ENCODE results near the gene TIPARP.

The TIPARP gene

DNA sequence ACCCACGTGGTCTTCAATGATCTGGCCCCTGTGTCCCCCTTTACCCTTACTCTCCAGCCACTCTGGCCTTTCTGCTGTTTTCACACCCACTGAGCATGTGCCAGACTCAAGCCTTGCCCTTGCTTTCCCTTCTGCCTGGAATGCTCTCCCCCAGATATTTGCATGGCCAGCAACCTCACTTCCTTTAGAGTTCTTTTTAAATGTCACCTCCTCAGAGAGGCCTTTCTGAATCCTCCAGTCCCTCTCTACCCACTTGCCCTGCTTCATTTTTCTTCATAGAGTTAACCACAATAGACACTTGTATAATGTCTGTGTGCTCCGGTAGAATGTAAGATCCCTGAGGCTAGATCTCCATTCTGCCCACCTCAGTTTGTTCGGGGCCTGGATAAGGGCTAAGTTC, 39.4 kb upstream of the TIPARP start:
- H3K36me3 ChIP-seq (ENCODE audit: control insufficient read depth, insufficient read depth, low read length) = no peaks in the 10 kb centered on the region
- no peak overlapping the region for H3K4me3 ChIP-seq (ENCODE audit: extremely low read depth, insufficient read depth, low read length, poor library complexity, severe bottlenecking)
- H3K4me1 ChIP-seq (ENCODE audit: control insufficient read depth, insufficient read depth, low read length, poor library complexity, severe bottlenecking) = peaks cover 8% of the 10 kb centered on the region
- H3K9me3 ChIP-seq (ENCODE audit: control insufficient read depth, low read length) = no peaks in the 10 kb centered on the region
- no peak overlapping the region for H3K27ac ChIP-seq (ENCODE audit: low read depth, low read length, severe bottlenecking)
- 89% methylated on average over 2 of the region's 3 CpGs; no CpG with 5 or more reads in 1 of the 2 experiments for WGBS, 2 experiments (ENCODE audit: insufficient coverage in 2 of 2)

DNA sequence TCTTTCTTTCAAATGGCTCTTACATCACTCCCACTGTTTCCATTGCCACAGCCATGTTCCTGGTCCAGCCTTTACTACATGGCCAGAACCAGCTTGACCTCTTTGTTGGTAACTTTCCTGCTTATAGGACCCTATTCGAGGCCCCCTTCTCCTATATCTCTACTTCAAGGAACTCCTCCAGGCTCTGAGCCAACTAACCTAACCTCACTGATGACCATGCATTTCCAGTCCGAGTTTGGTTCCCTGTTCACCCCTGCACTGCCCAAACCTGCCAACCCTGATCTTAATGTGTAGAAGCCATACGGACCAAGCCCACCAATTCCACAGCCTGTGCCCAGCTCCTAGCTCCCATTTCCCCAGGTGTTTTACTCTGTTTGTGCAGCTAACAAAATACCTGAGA, 38.4 kb upstream of the TIPARP start:
- Histone ChIP-seq H3K9me3 (ENCODE audit: control insufficient read depth, low read length) (no peaks in the 10 kb centered on the region), H3K4me3 (ENCODE audit: extremely low read depth, insufficient read depth, low read length, poor library complexity, severe bottlenecking) (no peak overlapping the region), H3K36me3 (ENCODE audit: control insufficient read depth, insufficient read depth, low read length) (no peaks in the 10 kb centered on the region), H3K4me1 (ENCODE audit: control insufficient read depth, insufficient read depth, low read length, poor library complexity, severe bottlenecking) (peaks cover 4% of the 10 kb centered on the region), H3K27ac (ENCODE audit: low read depth, low read length, severe bottlenecking) (no peak overlapping the region)
- WGBS, 2 experiments (ENCODE audit: insufficient coverage in 2 of 2) = 81 to 91% methylated on average over 2 of the region's 3 CpGs

DNA sequence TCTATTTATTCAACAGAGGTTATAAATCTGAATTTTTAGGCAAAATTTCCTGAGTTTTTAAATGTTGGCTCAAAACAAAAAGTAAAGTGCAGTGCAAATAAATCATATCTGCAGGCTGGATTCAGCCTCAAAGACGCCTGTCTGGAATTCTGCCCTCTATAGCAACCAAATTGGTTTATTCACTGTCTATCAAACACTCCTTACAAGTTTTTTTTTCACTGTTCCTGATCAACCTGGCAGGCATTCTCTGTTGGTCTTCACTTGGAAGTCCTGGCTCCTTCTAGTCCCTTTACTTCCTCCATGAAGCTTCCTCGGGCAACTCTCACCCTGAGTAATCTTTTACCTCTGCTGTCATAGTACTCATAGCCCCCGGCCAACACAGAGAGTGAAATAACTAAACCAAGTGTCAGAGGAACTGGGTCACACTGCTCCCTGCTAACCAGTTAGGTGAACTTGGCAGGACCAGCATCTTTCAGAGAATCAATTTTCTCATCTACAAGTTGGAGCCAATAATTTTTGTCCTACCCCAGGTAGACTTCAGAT, 36.8 kb upstream of the TIPARP start:
- 57 to 78% methylated on average over 3 of the region's 3 CpGs for WGBS, 2 experiments (ENCODE audit: insufficient coverage in 2 of 2)
- Histone ChIP-seq H3K4me3 (ENCODE audit: extremely low read depth, insufficient read depth, low read length, poor library complexity, severe bottlenecking) (no peak overlapping the region), H3K36me3 (ENCODE audit: control insufficient read depth, insufficient read depth, low read length) (no peaks in the 10 kb centered on the region), H3K9me3 (ENCODE audit: control insufficient read depth, low read length) (no peaks in the 10 kb centered on the region), H3K4me1 (ENCODE audit: control insufficient read depth, insufficient read depth, low read length, poor library complexity, severe bottlenecking) (peaks cover 4% of the 10 kb centered on the region), H3K27ac (ENCODE audit: low read depth, low read length, severe bottlenecking) (no peak overlapping the region)

DNA sequence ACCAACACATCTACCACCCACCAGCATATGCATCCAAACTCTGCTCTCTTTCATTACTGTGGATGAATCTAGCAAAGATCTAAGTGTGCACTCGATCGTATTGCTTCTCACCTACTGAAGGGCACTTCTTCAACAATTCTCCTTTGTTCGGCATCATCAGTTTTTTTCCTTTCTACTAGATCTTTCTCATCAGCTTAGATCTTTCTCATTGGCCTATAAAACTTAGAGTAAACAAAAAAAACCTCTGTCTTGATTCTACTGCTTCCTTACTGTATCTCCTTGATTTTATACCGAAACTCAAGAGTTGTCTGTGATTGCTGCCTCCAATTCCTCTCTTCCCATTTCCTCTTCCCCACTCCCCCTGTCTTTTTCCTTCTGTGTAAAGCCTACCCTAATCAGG, 36.1 kb upstream of the TIPARP start:
- H3K9me3 ChIP-seq (ENCODE audit: control insufficient read depth, low read length) = no peaks in the 10 kb centered on the region
- H3K4me1 ChIP-seq (ENCODE audit: control insufficient read depth, insufficient read depth, low read length, poor library complexity, severe bottlenecking) = peaks cover 10% of the 10 kb centered on the region
- no peaks in the 10 kb centered on the region for H3K36me3 ChIP-seq (ENCODE audit: control insufficient read depth, insufficient read depth, low read length)
- 80 to 100% methylated on average over 3 of the region's 4 CpGs for WGBS, 2 experiments (ENCODE audit: insufficient coverage in 2 of 2)
- no peak overlapping the region for H3K27ac ChIP-seq (ENCODE audit: low read depth, low read length, severe bottlenecking)
- H3K4me3 ChIP-seq (ENCODE audit: extremely low read depth, insufficient read depth, low read length, poor library complexity, severe bottlenecking) = no peak overlapping the region

DNA sequence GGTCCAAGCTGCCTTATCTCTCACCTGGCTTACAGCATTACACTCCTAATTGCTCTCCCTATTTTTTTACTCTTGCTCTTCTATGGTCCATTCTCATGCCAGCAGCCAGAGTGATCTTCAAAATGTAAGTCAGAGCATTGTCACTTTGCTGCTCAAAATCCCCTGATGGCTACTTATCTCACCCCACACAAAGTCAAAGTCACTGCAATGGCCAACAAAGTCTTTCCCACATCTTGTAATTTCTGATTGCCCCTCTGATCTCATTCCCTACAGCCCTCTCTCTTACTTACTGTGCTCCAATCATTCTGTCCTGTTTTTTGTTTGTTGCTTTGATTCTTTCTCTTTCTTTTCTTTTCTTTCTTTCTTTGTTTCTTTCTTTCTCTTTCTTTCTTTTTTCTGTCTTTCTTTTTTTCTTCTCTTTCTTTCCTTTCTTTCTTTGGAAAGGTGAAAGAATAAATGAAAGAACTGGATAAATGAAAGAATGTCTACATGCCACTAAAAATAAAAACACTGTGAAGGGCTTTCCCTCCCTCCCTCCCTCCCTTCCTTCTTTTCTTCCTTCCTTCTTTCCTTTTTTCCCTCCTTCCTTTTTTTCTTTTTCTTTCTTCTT, 34.9 kb upstream of the TIPARP start:
- H3K9me3 ChIP-seq (ENCODE audit: control insufficient read depth, low read length) = no peaks in the 10 kb centered on the region
- no peak overlapping the region for H3K27ac ChIP-seq (ENCODE audit: low read depth, low read length, severe bottlenecking)
- no peak overlapping the region for H3K4me3 ChIP-seq (ENCODE audit: extremely low read depth, insufficient read depth, low read length, poor library complexity, severe bottlenecking)
- peaks cover 21% of the 10 kb centered on the region for H3K4me1 ChIP-seq (ENCODE audit: control insufficient read depth, insufficient read depth, low read length, poor library complexity, severe bottlenecking)
- H3K36me3 ChIP-seq (ENCODE audit: control insufficient read depth, insufficient read depth, low read length) = no peaks in the 10 kb centered on the region

DNA sequence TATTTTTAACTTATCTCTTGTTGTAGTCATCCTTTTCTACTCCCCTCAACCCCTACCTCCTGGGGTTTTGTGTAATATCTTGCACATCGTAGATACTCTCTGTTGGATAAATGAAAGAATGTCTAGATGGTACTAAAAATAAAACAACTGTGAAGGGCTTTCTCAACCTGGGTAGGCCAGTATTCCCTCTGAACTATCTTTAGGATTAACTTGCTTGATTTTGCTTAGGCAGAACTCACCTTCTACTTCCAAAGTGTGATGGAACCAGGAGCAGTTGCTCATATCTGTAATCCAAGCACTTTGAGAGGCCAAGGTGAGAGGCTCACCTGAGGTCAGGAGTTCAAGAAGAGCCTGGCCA, 32.8 kb upstream of the TIPARP start:
- Histone ChIP-seq H3K36me3 (ENCODE audit: control insufficient read depth, insufficient read depth, low read length) (no peaks in the 10 kb centered on the region), H3K9me3 (ENCODE audit: control insufficient read depth, low read length) (no peaks in the 10 kb centered on the region), H3K27ac (ENCODE audit: low read depth, low read length, severe bottlenecking) (no peak overlapping the region), H3K4me1 (ENCODE audit: control insufficient read depth, insufficient read depth, low read length, poor library complexity, severe bottlenecking) (peaks cover 16% of the 10 kb centered on the region), H3K4me3 (ENCODE audit: extremely low read depth, insufficient read depth, low read length, poor library complexity, severe bottlenecking) (no peak overlapping the region)
- WGBS, 2 experiments (ENCODE audit: insufficient coverage in 2 of 2) = no CpG with 5 or more reads among the region's 1 CpG

DNA sequence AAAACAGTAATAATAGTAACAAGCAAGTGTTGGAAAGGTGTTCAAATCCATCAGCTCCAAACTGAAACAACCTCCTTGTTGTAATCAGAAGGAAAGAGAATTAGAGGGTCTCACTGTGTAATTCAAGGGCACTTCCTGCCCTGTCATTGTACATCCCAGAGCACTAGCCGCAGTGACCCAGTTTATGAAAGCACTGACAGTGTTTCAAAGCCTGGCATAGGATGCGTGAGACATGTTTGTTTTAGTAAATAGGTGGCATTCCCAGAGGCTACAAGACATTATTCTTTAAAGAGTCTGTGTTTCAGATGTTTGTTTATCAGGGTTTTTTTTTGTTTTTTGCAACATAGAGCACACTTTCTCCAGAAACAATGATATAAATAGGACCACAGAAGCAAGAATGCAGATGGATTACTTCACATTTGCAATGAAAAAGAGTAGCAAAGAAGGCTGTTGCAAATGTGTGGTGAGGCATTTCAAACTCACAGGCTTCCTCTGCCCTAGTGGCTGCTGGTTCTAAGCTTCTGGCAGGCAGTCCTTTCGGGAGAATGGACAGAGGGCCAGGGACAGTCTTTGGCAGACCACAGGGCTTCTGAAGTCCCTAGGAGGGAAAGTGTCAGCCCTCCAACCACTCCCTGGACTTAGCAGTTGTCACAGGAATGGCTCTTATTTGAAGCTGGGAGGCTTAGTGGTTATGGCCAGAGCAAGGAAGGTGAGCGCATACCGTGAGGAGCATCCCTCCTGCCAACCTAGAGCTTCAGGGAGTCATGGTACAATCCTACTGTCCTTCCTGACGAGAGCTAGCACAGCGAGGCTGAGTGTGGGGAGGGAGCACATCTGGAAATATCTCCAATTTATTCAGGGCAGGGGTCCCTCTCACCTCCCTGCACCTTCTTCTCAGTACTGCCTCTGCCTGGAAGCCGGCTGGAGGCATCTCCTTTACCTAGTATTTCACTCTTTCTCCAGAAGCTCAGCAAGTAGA, 31.4 kb upstream of the TIPARP start:
- peak overlapping the region; percentile 30 for H3K27ac ChIP-seq (ENCODE audit: low read depth, low read length, severe bottlenecking)

DNA sequence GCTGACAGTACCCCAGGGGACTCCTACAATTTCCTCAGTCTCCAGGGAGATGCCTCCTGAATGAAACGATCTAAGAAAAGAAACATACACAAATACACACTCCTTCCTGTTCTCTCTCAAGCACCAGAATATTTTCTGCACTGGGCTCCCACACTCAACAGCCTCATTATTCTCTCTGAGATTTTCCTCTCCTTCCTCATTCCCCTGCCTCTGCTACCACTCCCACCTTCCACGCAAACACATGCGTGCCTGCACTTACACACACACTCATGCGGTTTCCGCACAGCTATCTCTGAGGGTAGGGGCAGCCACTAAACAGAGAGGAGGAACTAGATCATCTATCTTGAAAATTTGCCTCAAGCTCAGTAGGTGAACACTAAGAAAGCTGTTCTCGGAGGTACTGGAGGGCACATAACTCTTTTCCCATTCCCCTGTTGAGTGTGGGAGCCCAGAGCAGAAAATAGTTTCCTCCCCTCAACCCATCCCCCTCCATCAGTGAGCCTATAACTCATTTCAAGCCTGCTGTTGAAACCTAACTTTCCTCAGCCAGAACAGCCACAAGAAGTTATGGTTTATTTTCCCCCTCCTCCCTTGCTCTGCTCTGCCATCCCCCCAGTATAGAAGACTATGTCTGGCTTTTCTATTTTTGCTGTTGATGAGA, 30.5 kb upstream of the TIPARP start:
- peaks cover 3% of the 10 kb centered on the region for H3K9me3 ChIP-seq (ENCODE audit: control insufficient read depth, low read length)
- H3K27ac ChIP-seq (ENCODE audit: low read depth, low read length, severe bottlenecking) = peak overlapping the region; percentile 55
- peaks cover 16% of the 10 kb centered on the region for H3K4me1 ChIP-seq (ENCODE audit: control insufficient read depth, insufficient read depth, low read length, poor library complexity, severe bottlenecking)
- no peak overlapping the region for H3K4me3 ChIP-seq (ENCODE audit: extremely low read depth, insufficient read depth, low read length, poor library complexity, severe bottlenecking)
- WGBS, 2 experiments (ENCODE audit: insufficient coverage in 2 of 2) = 77 to 82% methylated on average over 3 to 4 of the region's 6 CpGs
- H3K36me3 ChIP-seq (ENCODE audit: control insufficient read depth, insufficient read depth, low read length) = no peaks in the 10 kb centered on the region

More for the DNA sequence above, 31.4 kb upstream of the TIPARP start:
- no peak overlapping the region for H3K4me3 ChIP-seq (ENCODE audit: extremely low read depth, insufficient read depth, low read length, poor library complexity, severe bottlenecking)
- 83 to 86% methylated on average over 4 to 5 of the region's 8 CpGs for WGBS, 2 experiments (ENCODE audit: insufficient coverage in 2 of 2)
- peaks cover 3% of the 10 kb centered on the region for H3K9me3 ChIP-seq (ENCODE audit: control insufficient read depth, low read length)
- H3K36me3 ChIP-seq (ENCODE audit: control insufficient read depth, insufficient read depth, low read length) = no peaks in the 10 kb centered on the region
- peaks cover 16% of the 10 kb centered on the region for H3K4me1 ChIP-seq (ENCODE audit: control insufficient read depth, insufficient read depth, low read length, poor library complexity, severe bottlenecking)

DNA sequence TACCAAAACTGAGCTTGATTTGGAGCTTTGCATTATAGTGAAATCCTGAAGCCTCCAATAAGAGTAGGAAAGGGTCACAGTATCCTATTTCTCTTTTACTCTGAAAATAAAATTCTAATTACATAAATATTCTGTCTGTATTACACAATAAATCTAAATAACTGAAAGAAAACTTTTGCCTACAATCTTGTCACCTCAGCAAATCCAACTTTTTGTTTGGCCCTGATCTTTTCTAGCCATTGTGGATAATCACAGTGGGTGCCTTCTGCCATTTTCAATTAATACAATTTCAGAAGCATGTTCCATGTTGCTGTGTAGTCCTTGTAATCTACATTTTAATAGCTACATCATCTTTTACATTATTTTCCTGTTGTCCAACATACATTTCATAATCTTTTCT, 29.4 kb upstream of the TIPARP start:
- H3K36me3 ChIP-seq (ENCODE audit: control insufficient read depth, insufficient read depth, low read length) = no peaks in the 10 kb centered on the region

DNA sequence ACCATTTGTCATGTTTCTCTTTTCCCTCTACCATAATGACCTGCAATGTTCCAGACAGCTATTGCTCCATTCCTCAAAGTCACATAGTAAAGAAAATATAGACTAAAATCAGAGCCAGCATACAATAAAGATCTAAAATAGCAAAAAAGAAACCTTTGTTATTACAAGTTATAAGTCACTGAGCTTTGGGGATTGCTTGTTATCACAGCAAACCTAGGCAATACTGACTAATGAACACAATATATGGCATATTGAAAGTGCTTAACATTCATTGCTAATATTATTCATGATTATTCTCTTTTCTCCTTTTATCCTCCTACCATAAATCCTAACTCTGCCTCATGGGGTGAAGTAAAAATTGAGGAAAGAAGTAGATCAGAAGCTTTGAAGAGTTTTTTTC, 27.4 kb upstream of the TIPARP start:
- Histone ChIP-seq H3K4me1 (ENCODE audit: control insufficient read depth, insufficient read depth, low read length, poor library complexity, severe bottlenecking) (peaks cover 16% of the 10 kb centered on the region), H3K9me3 (ENCODE audit: control insufficient read depth, low read length) (peaks cover 3% of the 10 kb centered on the region), H3K27ac (ENCODE audit: low read depth, low read length, severe bottlenecking) (no peak overlapping the region), H3K4me3 (ENCODE audit: extremely low read depth, insufficient read depth, low read length, poor library complexity, severe bottlenecking) (no peak overlapping the region), H3K36me3 (ENCODE audit: control insufficient read depth, insufficient read depth, low read length) (no peaks in the 10 kb centered on the region)

More for the DNA sequence above, 29.4 kb upstream of the TIPARP start:
- Histone ChIP-seq H3K4me1 (ENCODE audit: control insufficient read depth, insufficient read depth, low read length, poor library complexity, severe bottlenecking) (peaks cover 16% of the 10 kb centered on the region), H3K27ac (ENCODE audit: low read depth, low read length, severe bottlenecking) (no peak overlapping the region), H3K9me3 (ENCODE audit: control insufficient read depth, low read length) (peaks cover 3% of the 10 kb centered on the region), H3K4me3 (ENCODE audit: extremely low read depth, insufficient read depth, low read length, poor library complexity, severe bottlenecking) (no peak overlapping the region)
